ENCODE results near the gene COMT. TPM values are rescaled to one million over a fixed set of nuclear protein-coding genes. Genes with fewer than 3 reads are reported as not detected.
A peak's percentile ranks its signal among the peaks of the same experiment; 100 is the strongest.

COMT gene
- total and polyA plus RNA-seq, 9 of the 15 experiments (the other 6 are each of a cell fraction or from before 2014, with no cell fraction given), result 12.5 to 351 (median 155) TPM

DNA sequence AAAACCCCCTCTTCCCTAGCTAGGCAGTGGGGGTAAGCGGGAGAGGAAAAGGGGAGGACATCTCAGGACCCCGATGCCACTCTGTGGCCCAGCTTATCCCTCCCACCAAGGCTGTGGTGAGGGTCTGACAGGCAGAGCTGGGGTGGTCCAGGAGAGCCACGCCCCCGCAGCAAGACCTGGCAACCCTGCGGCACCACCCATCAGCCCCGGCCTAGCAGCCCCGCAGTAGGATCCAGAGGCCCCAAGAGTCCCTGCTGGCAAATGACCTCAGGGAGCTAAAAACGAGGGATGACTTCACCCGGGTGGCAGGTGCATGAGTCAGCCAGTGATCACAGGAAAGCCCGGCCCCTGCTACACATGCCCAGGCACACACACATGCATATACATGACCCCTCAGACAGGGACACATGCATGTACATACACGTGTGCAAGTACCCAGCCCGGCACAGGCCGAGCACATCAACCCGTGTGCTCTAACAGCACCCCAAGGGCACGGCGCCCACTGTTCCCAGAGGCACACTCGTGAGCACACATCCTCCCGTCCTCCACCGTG is 42.7 kb downstream of the COMT start (continued):
- TF ChIP-seq HNRNPUL1 (IDR thresholded peaks at IDR 0.05; ENCODE audit: low read length), result no peak
- TF ChIP-seq ZNF589 (CRISPR knock-in tag; IDR thresholded peaks at IDR 0.05; ENCODE audit: low read depth), result no peak
- TF ChIP-seq HOXB6 (CRISPR knock-in tag; IDR thresholded peaks at IDR 0.05; ENCODE audit: borderline replicate concordance), result no peak
- TF ChIP-seq XRCC4 (IDR thresholded peaks at IDR 0.05; ENCODE audit: extremely low read depth, insufficient read depth, insufficient read length), result no peak
- TF ChIP-seq, protein P1, sequence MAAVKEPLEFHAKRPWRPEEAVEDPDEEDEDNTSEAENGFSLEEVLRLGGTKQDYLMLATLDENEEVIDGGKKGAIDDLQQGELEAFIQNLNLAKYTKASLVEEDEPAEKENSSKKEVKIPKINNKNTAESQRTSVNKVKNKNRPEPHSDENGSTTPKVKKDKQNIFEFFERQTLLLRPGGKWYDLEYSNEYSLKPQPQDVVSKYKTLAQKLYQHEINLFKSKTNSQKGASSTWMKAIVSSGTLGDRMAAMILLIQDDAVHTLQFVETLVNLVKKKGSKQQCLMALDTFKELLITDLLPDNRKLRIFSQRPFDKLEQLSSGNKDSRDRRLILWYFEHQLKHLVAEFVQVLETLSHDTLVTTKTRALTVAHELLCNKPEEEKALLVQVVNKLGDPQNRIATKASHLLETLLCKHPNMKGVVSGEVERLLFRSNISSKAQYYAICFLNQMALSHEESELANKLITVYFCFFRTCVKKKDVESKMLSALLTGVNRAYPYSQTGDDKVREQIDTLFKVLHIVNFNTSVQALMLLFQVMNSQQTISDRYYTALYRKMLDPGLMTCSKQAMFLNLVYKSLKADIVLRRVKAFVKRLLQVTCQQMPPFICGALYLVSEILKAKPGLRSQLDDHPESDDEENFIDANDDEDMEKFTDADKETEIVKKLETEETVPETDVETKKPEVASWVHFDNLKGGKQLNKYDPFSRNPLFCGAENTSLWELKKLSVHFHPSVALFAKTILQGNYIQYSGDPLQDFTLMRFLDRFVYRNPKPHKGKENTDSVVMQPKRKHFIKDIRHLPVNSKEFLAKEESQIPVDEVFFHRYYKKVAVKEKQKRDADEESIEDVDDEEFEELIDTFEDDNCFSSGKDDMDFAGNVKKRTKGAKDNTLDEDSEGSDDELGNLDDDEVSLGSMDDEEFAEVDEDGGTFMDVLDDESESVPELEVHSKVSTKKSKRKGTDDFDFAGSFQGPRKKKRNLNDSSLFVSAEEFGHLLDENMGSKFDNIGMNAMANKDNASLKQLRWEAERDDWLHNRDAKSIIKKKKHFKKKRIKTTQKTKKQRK (IDR thresholded peaks at IDR 0.05; ENCODE audit: borderline replicate concordance, low read depth, low read length), result no peak
- no peak for TF ChIP-seq POLR2B (IDR thresholded peaks at IDR 0.05; ENCODE audit: low read depth, partially characterized antibody)
- TF ChIP-seq MAFG (tag; conservative IDR thresholded peaks at IDR 0.05), result no peak
- TF ChIP-seq ZNF695 (CRISPR knock-in tag; IDR thresholded peaks at IDR 0.05), result no peak
- TF ChIP-seq, protein P2, sequence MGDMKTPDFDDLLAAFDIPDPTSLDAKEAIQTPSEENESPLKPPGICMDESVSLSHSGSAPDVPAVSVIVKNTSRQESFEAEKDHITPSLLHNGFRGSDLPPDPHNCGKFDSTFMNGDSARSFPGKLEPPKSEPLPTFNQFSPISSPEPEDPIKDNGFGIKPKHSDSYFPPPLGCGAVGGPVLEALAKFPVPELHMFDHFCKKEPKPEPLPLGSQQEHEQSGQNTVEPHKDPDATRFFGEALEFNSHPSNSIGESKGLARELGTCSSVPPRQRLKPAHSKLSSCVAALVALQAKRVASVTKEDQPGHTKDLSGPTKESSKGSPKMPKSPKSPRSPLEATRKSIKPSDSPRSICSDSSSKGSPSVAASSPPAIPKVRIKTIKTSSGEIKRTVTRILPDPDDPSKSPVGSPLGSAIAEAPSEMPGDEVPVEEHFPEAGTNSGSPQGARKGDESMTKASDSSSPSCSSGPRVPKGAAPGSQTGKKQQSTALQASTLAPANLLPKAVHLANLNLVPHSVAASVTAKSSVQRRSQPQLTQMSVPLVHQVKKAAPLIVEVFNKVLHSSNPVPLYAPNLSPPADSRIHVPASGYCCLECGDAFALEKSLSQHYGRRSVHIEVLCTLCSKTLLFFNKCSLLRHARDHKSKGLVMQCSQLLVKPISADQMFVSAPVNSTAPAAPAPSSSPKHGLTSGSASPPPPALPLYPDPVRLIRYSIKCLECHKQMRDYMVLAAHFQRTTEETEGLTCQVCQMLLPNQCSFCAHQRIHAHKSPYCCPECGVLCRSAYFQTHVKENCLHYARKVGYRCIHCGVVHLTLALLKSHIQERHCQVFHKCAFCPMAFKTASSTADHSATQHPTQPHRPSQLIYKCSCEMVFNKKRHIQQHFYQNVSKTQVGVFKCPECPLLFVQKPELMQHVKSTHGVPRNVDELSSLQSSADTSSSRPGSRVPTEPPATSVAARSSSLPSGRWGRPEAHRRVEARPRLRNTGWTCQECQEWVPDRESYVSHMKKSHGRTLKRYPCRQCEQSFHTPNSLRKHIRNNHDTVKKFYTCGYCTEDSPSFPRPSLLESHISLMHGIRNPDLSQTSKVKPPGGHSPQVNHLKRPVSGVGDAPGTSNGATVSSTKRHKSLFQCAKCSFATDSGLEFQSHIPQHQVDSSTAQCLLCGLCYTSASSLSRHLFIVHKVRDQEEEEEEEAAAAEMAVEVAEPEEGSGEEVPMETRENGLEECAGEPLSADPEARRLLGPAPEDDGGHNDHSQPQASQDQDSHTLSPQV (IDR thresholded peaks at IDR 0.05), result no peak
- TF ChIP-seq CTBP1 (IDR thresholded peaks at IDR 0.05; ENCODE audit: borderline replicate concordance), result peak; percentile 35; the same call in 1 of the 2 replicates
- TF ChIP-seq, protein P3, sequence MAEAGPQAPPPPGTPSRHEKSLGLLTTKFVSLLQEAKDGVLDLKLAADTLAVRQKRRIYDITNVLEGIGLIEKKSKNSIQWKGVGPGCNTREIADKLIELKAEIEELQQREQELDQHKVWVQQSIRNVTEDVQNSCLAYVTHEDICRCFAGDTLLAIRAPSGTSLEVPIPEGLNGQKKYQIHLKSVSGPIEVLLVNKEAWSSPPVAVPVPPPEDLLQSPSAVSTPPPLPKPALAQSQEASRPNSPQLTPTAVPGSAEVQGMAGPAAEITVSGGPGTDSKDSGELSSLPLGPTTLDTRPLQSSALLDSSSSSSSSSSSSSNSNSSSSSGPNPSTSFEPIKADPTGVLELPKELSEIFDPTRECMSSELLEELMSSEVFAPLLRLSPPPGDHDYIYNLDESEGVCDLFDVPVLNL (CRISPR knock-in tag; IDR thresholded peaks at IDR 0.05; ENCODE audit: low read depth), result no peak
- no peak for TF ChIP-seq HDAC2 (IDR thresholded peaks at IDR 0.05)
- TF ChIP-seq FUS (optimal IDR thresholded peaks at IDR 0.05; ENCODE audit: low read depth, low read length), result no peak
- TF ChIP-seq, protein P4, sequence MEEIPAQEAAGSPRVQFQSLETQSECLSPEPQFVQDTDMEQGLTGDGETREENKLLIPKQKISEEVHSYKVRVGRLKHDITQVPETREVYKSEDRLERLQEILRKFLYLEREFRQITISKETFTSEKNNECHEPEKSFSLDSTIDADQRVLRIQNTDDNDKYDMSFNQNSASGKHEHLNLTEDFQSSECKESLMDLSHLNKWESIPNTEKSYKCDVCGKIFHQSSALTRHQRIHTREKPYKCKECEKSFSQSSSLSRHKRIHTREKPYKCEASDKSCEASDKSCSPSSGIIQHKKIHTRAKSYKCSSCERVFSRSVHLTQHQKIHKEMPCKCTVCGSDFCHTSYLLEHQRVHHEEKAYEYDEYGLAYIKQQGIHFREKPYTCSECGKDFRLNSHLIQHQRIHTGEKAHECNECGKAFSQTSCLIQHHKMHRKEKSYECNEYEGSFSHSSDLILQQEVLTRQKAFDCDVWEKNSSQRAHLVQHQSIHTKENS (CRISPR knock-in tag; IDR thresholded peaks at IDR 0.05), result no peak
- TF ChIP-seq EZH2 (IDR thresholded peaks at IDR 0.05; ENCODE audit: borderline replicate concordance, low read depth, low read length), result no peak
- TF ChIP-seq CXXC5 (CRISPR knock-in tag; IDR thresholded peaks at IDR 0.05), result no peak
- no peak for TF ChIP-seq MCM5 (IDR thresholded peaks at IDR 0.05; ENCODE audit: low read depth)
- TF ChIP-seq SREBF2 (CRISPR knock-in tag; IDR thresholded peaks at IDR 0.05), result no peak
- TF ChIP-seq RFX1 (IDR thresholded peaks at IDR 0.05), result no peak
- no peak for TF ChIP-seq KDM5B (IDR thresholded peaks at IDR 0.05; ENCODE audit: insufficient replicate concordance, low read depth, low read length)
